K562 (cell line): Measurements from ENCODE around the gene CFAP70. TPM values are rescaled to one million over a fixed set of nuclear protein-coding genes. Genes with fewer than 3 reads are reported as not detected.

Experiments used
- EZH2 ChIP-seq: IDR thresholded peaks from 2 replicates; pipeline ENCODE4 v1.6.1; 2012; ENCODE audit warnings: low read depth, mild to moderate bottlenecking, inconsistent platforms, low read length, borderline replicate concordance
- FIP1L1 ChIP-seq: fragments of 200-400 bp; formaldehyde crosslinking; IDR thresholded peaks from 2 replicates; pipeline ENCODE4 v1.6.1; 2018; ENCODE audit warnings: mild to moderate bottlenecking, low read depth, low read length; ENCODE audit not compliant: poor library complexity, severe bottlenecking
- HDAC1 ChIP-seq, 2 experiments: fragments of 450-650 bp; IDR thresholded peaks; 2 replicates each; pipeline ENCODE4 v1.6.1; 2016 to 2017; ENCODE audit warnings: inconsistent platforms in 1 of 2, mild to moderate bottlenecking in 1 of 2, moderate library complexity in 1 of 2
- HDGF ChIP-seq: fragments of 450-650 bp; IDR thresholded peaks from 2 replicates; pipeline ENCODE4 v1.6.1; 2016
- HNRNPH1 ChIP-seq: fragments of 200-400 bp; formaldehyde crosslinking; optimal IDR thresholded peaks from 2 replicates; pipeline ENCODE3; 2017; ENCODE audit warnings: low read depth, mild to moderate bottlenecking, low read length, moderate library complexity
- MAFK ChIP-seq: IDR thresholded peaks from 2 replicates; pipeline ENCODE4 v1.6.1; 2011; ENCODE audit warnings: low read length, improper control_type of control experiment
- MTA1 ChIP-seq: fragments of 450-650 bp; IDR thresholded peaks from 2 replicates; pipeline ENCODE4 v1.6.1; 2017; ENCODE audit warnings: borderline replicate concordance
- MTA2 ChIP-seq: fragments of 450-650 bp; IDR thresholded peaks from 2 replicates; pipeline ENCODE4 v1.6.1; 2016; ENCODE audit warnings: low read depth
- NR2C2 ChIP-seq, 2 experiments: fragments of 200-800 bp in 1 of 2; sonication (Bioruptor generic) in 1 of 2; sonication (generic) in 1 of 2; formaldehyde crosslinking in 1 of 2; IDR thresholded peaks; 2 replicates each; pipeline versions ENCODE4 v1.6.1 to v1.8.0; 2016 to 2022; ENCODE audit warnings: mild to moderate bottlenecking in 1 of 2, missing compliant biosample characterization in 1 of 2, missing genetic modification characterization in 1 of 2, missing genetic modification reagents in 1 of 2
- PREB ChIP-seq: sonication (generic); formaldehyde crosslinking; IDR thresholded peaks from 2 replicates; pipeline ENCODE4 v1.8.1; 2023; ENCODE audit warnings: mild to moderate bottlenecking, missing genetic modification reagents
- PTTG1 ChIP-seq: fragments of 450-650 bp; IDR thresholded peaks from 2 replicates; pipeline ENCODE4 v1.6.1; 2016; ENCODE audit warnings: low read depth, mild to moderate bottlenecking, missing genetic modification characterization, missing compliant biosample characterization
- RBM17 ChIP-seq: fragments of 200-400 bp; formaldehyde crosslinking; IDR thresholded peaks from 2 replicates; pipeline ENCODE4 v1.6.1; 2017; ENCODE audit warnings: low read depth, mild to moderate bottlenecking, low read length, borderline replicate concordance
- SMARCA5 ChIP-seq: fragments of 450-650 bp; IDR thresholded peaks from 2 replicates; pipeline ENCODE4 v1.6.1; 2016
- SMARCE1 ChIP-seq: fragments of 450-650 bp; IDR thresholded peaks from 2 replicates; pipeline ENCODE4 v1.7.1; 2016; ENCODE audit warnings: mild to moderate bottlenecking
- TSC22D4 ChIP-seq: fragments of 450-650 bp; IDR thresholded peaks from 2 replicates; pipeline ENCODE4 v1.6.1; 2016; ENCODE audit warnings: missing genetic modification characterization, missing biosample characterization, control low read depth
- VEZF1 ChIP-seq: fragments of 200-800 bp; sonication (Bioruptor generic); IDR thresholded peaks from 2 replicates; pipeline ENCODE4 v1.6.1; 2017; ENCODE audit warnings: missing genetic modification characterization, missing compliant biosample characterization
- ZBTB7A ChIP-seq: IDR thresholded peaks from 2 replicates; pipeline ENCODE4 v1.6.1; 2011; ENCODE audit warnings: low read depth, mild to moderate bottlenecking, low read length, moderate library complexity, borderline replicate concordance; ENCODE audit not compliant: control insufficient read depth
- ZNF592 ChIP-seq: fragments of 450-650 bp; IDR thresholded peaks from 2 replicates; pipeline ENCODE4 v1.6.1; 2017; ENCODE audit warnings: antibody characterized with exemption, mild to moderate bottlenecking
- ZNF740 ChIP-seq, 3 experiments: fragments of 200-800 bp in 1 of 3; sonication (Bioruptor generic) in 1 of 3; sonication (generic) in 1 of 3; formaldehyde crosslinking in 1 of 3; IDR thresholded peaks; 2 replicates each; pipeline versions ENCODE4 v1.6.1 to v1.8.0; 2016 to 2022; ENCODE audit warnings: mild to moderate bottlenecking in 2 of 3, missing compliant biosample characterization in 2 of 3, missing genetic modification characterization in 2 of 3, missing genetic modification reagents in 1 of 3
- polyA plus RNA-seq, 8 experiments: library from polyadenylated mRNA; depleted of rRNA in 4 of 8; stranded (reverse) in 5 of 8; unstranded in 3 of 8; fragments of >200 nt; fragmentation: Nextera tagmentation in 2 of 8; fragmentation: Illumina TruSeq in 1 of 8; extraction: Ambion mirVana in 2 of 8; extraction: Trizol in 1 of 8; gene quantifications; 2 replicates each; pipeline versions ENCODE4 v1.2.1 to v1.2.3, GENCODE V29; 2011 to 2014; ENCODE audit warnings: inconsistent platforms in 1 of 8, missing spikeins in 1 of 8
- total RNA-seq, 7 experiments: library from RNA; depleted of rRNA in 6 of 7; stranded (reverse); fragments of >200 nt in 6 of 7; fragmentation: Illumina TruSeq in 2 of 7; extraction: Trizol in 2 of 7; gene quantifications; 2 replicates each; pipeline versions ENCODE4 v1.2.1 to v1.2.3, GENCODE V29; 2011 to 2021; ENCODE audit warnings: low replicate concordance in 1 of 7

The CFAP70 gene
- total and polyA plus RNA-seq, 9 of the 15 experiments (the other 6 are each of a cell fraction or from before 2014, with no cell fraction given), result 0.27 to 1.6 (median 0.86) TPM

GRCh38 chr10:73252445-73253224, 106.0 kb downstream of the CFAP70 start, which contains the start of gene MRPS16 (continued):
- TF ChIP-seq VEZF1 (CRISPR knock-in tag), result peak; percentile 64
- TF ChIP-seq PTTG1 (tag), result no peak
- no peak for TF ChIP-seq SMARCA5
- TF ChIP-seq EZH2, result no peak
- TF ChIP-seq ZNF592, result no peak
- no peak for TF ChIP-seq RBM17
- 0 out of 2 replicates have a peak, but pooled peaks have one; percentile 34 for TF ChIP-seq ZNF740 (CRISPR knock-in tag; IDR thresholded peaks at IDR 0.05)
- no peak for TF ChIP-seq ZNF740 (tag; IDR thresholded peaks at IDR 0.05)
- TF ChIP-seq HDGF, result no peak
- no peak; the same call in 1 of the 2 replicates for TF ChIP-seq MTA2
- no peak; the same call in 1 of the 2 replicates for TF ChIP-seq MAFK
- TF ChIP-seq FIP1L1, result peak; percentile 24
- peak in 1 of 2 experiments; percentile 91; a peak in 2 of 4 replicates for TF ChIP-seq HDAC1 (IDR thresholded peaks at IDR 0.05)
- TF ChIP-seq MTA1, result peak; percentile 56; the same call in 1 of the 2 replicates
- peak; percentile 99 for TF ChIP-seq NR2C2 (CRISPR knock-in tag; IDR thresholded peaks at IDR 0.05)
- TF ChIP-seq NR2C2 (tag; IDR thresholded peaks at IDR 0.05), result peak; percentile 99
- TF ChIP-seq HNRNPH1, result no peak
- TF ChIP-seq PREB, result 0 out of 2 replicates have a peak, but pooled peaks have one; percentile 20
- no peak for TF ChIP-seq TSC22D4 (tag)
- TF ChIP-seq SMARCE1, result peak; percentile 52; the same call in 1 of the 2 replicates
- TF ChIP-seq ZBTB7A, result peak; percentile 16; the same call in 1 of the 2 replicates
